Measurements from ENCODE around the gene ATP9A.
A peak's percentile ranks its signal among the peaks of the same experiment; 100 is the strongest.
"Not testable (repeated sequence)": the region's sequence is repeated elsewhere in the genome, so short reads cannot be mapped to it uniquely, and the experiment has no call there.

Gene ATP9A

GRCh38 chr20:51752343-51752951, 15.7 kb downstream of the ATP9A start:
- no peak for DNase-seq

- no peak for DNase-seq
Observed at GRCh38 chr20:51750770-51751388, 17.3 kb downstream of the ATP9A start.

GRCh38 chr20:51750037-51750769, 18.0 kb downstream of the ATP9A start:
- DNase-seq = peak; percentile 60

- DNase-seq = no peak
Observed at GRCh38 chr20:51749674-51750036, 18.5 kb downstream of the ATP9A start.

- peak; percentile 9 for DNase-seq
Observed at GRCh38 chr20:51747182-51747911, 20.8 kb downstream of the ATP9A start.

GRCh38 chr20:51745804-51746203, 22.4 kb downstream of the ATP9A start:
- DNase-seq = no peak

GRCh38 chr20:51740838-51741237, 27.4 kb downstream of the ATP9A start:
- DNase-seq = no peak

GRCh38 chr20:51740308-51740707, 27.9 kb downstream of the ATP9A start:
- DNase-seq = not testable (repeated sequence)

- no peak for DNase-seq
Observed at GRCh38 chr20:51739722-51740249, 28.4 kb downstream of the ATP9A start.

- DNase-seq = no peak
Observed at GRCh38 chr20:51738877-51739447, 29.2 kb downstream of the ATP9A start.

- not testable (repeated sequence) for DNase-seq
Observed at GRCh38 chr20:51738261-51738660, 29.9 kb downstream of the ATP9A start.

GRCh38 chr20:51736947-51737346, 31.2 kb downstream of the ATP9A start:
- DNase-seq = no peak

- no peak for DNase-seq
Observed at GRCh38 chr20:51735728-51736600, 32.2 kb downstream of the ATP9A start.

- no peak for DNase-seq
Observed at GRCh38 chr20:51734876-51735720, 33.1 kb downstream of the ATP9A start.

- no peak for DNase-seq
Observed at GRCh38 chr20:51733070-51733469, 35.1 kb downstream of the ATP9A start.

- no peak for DNase-seq
Observed at GRCh38 chr20:51732096-51732791, 35.9 kb downstream of the ATP9A start.

GRCh38 chr20:51731731-51732095, 36.5 kb downstream of the ATP9A start:
- no peak for DNase-seq

GRCh38 chr20:51729771-51730170, 38.4 kb downstream of the ATP9A start:
- DNase-seq = no peak

- no peak for DNase-seq
Observed at GRCh38 chr20:51728737-51729136, 39.5 kb downstream of the ATP9A start.

GRCh38 chr20:51727872-51728271, 40.3 kb downstream of the ATP9A start:
- DNase-seq = no peak

All from 8988T (cell line).